ENCODE data around the gene WWOX.

The WWOX gene

GRCh38 chr16:78982096-78982744 lies 882.8 kb downstream of the WWOX start:
- H3K4me3 ChIP-seq (ENCODE audit: control insufficient read depth, low read depth, low read length) = no peak overlapping the region
- TF ChIP-seq CTCF (IDR thresholded peaks at IDR 0.05; ENCODE audit: control insufficient read depth, insufficient read depth, low read depth, low read length, missing control alignments) = no peak
- DNase-seq (ENCODE audit: low read depth) = no peak

- no peak for DNase-seq (ENCODE audit: low read depth)
- no peak for TF ChIP-seq CTCF (IDR thresholded peaks at IDR 0.05; ENCODE audit: control insufficient read depth, insufficient read depth, low read depth, low read length, missing control alignments)
- no peak overlapping the region for H3K4me3 ChIP-seq (ENCODE audit: control insufficient read depth, low read depth, low read length)
These were observed 884.9 kb downstream of the WWOX start for GRCh38 chr16:78984324-78984723.

GRCh38 chr16:78984887-78985464 lies 885.5 kb downstream of the WWOX start:
- no peak for DNase-seq (ENCODE audit: low read depth)
- H3K4me3 ChIP-seq (ENCODE audit: control insufficient read depth, low read depth, low read length) = no peak overlapping the region
- no peak for TF ChIP-seq CTCF (IDR thresholded peaks at IDR 0.05; ENCODE audit: control insufficient read depth, insufficient read depth, low read depth, low read length, missing control alignments)

DNA sequence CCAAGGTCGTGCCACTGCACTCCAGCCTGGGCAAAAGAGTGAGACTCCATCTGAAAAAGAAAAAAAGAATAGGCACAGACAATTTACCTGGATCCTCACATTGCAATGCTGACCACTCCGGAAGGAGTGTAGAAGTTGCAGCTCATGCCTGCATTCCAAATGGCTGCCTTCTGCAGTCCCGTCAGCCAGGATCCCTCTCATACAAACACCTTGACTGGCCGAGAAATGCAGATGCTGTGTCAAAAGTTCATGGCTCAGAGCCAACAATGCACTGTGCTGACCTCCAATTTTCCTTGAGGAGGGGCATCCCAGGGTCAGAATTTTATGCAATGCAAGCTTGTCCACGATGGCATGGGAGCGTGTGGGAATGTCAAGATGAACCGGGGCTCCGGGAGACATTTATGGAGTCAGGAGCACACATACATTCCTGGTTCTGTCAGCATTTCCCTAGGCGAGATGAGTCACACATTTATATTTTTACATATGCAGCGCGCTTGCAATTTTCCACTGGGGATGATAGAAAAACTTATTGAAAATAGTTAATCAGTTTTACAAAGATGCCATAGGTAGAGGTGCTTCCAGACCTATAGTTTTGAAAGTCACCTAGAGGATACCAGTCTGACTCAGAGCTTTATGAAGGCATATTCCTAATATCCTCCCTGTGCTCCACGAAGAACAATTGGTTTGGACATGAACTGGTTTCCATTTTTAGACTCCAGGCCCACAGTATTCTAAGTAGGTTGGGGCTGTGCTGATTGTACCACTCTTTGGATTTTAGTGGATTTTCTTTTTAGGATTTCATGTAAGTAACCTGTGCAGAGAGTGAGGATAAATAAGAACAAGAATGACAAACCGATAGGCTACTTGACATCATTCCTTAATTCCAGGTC lies 886.5 kb downstream of the WWOX start:
- no peak overlapping the region for H3K4me3 ChIP-seq (ENCODE audit: control insufficient read depth, low read depth, low read length)
- no peak for DNase-seq (ENCODE audit: low read depth)
- no peak for TF ChIP-seq CTCF (IDR thresholded peaks at IDR 0.05; ENCODE audit: control insufficient read depth, insufficient read depth, low read depth, low read length, missing control alignments)

GRCh38 chr16:78987666-78988065 lies 888.2 kb downstream of the WWOX start:
- no peak for TF ChIP-seq CTCF (IDR thresholded peaks at IDR 0.05; ENCODE audit: control insufficient read depth, insufficient read depth, low read depth, low read length, missing control alignments)
- no peak overlapping the region for H3K4me3 ChIP-seq (ENCODE audit: control insufficient read depth, low read depth, low read length)
- no peak for DNase-seq (ENCODE audit: low read depth)

GRCh38 chr16:78988361-78988969 lies 889.0 kb downstream of the WWOX start:
- DNase-seq (ENCODE audit: low read depth) = no peak
- TF ChIP-seq CTCF (IDR thresholded peaks at IDR 0.05; ENCODE audit: control insufficient read depth, insufficient read depth, low read depth, low read length, missing control alignments) = no peak
- H3K4me3 ChIP-seq (ENCODE audit: control insufficient read depth, low read depth, low read length) = no peak overlapping the region
